ENCODE data around the gene ZNF485. TPM values are rescaled to one million over a fixed set of nuclear protein-coding genes. Genes with fewer than 3 reads are reported as not detected.
A peak's percentile ranks its signal among the peaks of the same experiment; 100 is the strongest.

ZNF485 gene
- total RNA-seq, 2 donors from 2014 or later: 1.6 to 2.8 TPM

DNA sequence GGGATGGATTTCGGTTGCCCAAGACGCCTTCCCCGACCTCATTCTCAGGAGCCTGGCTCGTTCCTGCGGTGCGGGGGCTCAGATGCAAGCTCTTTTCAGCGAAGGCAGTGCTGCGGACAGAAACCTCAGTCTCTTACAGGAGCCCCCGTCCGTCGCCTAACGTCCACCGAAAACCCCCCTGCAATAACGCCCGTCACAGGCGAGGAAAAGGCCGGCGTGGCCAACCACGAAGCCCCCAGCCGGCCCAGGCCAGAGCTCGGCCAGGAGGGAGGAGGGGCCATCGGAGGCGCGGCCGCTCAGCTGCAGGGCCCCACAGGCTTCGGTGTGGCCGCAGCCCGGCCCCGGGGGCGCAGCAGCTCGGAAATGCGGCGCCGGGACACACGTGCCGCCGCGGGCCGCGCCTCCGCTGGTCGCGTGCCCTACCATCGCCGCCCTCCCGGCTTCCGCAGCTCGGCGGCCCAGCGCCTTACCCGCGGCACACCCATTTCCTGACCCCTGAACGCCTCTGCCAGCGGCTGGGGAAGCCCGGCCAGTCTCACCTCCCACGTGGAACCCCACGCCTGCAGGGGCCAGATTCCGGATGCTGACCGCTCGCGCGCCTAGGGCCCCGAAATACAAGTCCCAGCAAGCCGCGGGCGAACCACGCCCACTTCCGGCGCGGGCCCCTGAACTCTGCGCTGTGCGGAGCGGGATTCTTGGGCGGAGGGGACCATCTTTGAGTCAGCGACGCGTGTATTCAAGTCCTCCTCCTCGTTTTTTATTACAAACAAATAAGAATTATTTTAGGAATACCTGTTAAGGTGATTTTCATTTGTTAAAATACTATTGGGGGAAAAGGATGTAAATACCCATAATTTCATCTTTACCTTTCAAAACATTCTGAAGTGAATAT is 32.0 kb upstream of the ZNF485 start, which contains the start of gene ZNF239:
TSS of gene ZNF239 (minus strand) at position 616 of the 892 bp plus-strand sequence. CDS start 16,537 bp downstream, outside the sequence.
- TF ChIP-seq, protein P1, sequence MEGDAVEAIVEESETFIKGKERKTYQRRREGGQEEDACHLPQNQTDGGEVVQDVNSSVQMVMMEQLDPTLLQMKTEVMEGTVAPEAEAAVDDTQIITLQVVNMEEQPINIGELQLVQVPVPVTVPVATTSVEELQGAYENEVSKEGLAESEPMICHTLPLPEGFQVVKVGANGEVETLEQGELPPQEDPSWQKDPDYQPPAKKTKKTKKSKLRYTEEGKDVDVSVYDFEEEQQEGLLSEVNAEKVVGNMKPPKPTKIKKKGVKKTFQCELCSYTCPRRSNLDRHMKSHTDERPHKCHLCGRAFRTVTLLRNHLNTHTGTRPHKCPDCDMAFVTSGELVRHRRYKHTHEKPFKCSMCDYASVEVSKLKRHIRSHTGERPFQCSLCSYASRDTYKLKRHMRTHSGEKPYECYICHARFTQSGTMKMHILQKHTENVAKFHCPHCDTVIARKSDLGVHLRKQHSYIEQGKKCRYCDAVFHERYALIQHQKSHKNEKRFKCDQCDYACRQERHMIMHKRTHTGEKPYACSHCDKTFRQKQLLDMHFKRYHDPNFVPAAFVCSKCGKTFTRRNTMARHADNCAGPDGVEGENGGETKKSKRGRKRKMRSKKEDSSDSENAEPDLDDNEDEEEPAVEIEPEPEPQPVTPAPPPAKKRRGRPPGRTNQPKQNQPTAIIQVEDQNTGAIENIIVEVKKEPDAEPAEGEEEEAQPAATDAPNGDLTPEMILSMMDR (IDR thresholded peaks at IDR 0.05): no peak
- intact Hi-C loops (cut with DNase I): no loop called here
- Histone ChIP-seq H3K9me3 (no peaks in the 10 kb centered on the region), H3K9ac (ENCODE audit: low read depth in 2 of 2, low read length in 2 of 2) (peak within 1 kb of the TSS; percentile 9 to 69), H3K27ac (peak within 1 kb of the TSS; percentile 57), H3K36me3 (no peaks in the 10 kb centered on the region), H3K4me1 (no peaks in the 10 kb centered on the region), H3K4me3 (peak within 1 kb of the TSS; percentile 73), H3K27me3 (no peaks in the 10 kb centered on the region)
- DNase-seq: peak; percentile 87

DNA sequence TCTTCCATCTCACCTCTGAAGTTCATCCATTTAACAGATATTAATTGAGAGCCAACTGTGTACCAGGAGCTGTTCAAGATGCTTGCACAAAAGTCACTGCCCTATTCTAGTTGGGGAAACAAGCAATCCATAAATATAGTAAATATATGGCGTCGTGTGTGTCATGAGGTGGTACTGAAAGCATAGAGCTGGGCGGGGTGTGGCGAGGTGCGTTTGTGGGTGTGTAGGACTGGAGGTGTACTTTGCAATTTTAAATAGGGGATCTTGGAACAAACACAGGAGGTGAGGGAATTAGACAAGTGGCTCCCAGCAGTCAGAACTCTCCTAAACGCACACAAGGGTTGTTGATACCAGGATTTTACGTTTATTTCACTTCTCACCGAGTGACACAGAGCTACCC is 31.3 kb upstream of the ZNF485 start:
- no peak overlapping the region for H3K9ac ChIP-seq (ENCODE audit: low read depth in 2 of 2, low read length in 2 of 2)
- DNase-seq: no peak
- peak overlapping the region; percentile 73 for H3K4me3 ChIP-seq
- H3K36me3 ChIP-seq: no peaks in the 10 kb centered on the region
- intact Hi-C loops (cut with DNase I): no loop called here
- H3K27ac ChIP-seq: peak overlapping the region; percentile 57
- TF ChIP-seq, protein P1 (IDR thresholded peaks at IDR 0.05): no peak
- no peaks in the 10 kb centered on the region for H3K27me3 ChIP-seq
- H3K4me1 ChIP-seq: no peaks in the 10 kb centered on the region
- H3K9me3 ChIP-seq: no peaks in the 10 kb centered on the region

DNA sequence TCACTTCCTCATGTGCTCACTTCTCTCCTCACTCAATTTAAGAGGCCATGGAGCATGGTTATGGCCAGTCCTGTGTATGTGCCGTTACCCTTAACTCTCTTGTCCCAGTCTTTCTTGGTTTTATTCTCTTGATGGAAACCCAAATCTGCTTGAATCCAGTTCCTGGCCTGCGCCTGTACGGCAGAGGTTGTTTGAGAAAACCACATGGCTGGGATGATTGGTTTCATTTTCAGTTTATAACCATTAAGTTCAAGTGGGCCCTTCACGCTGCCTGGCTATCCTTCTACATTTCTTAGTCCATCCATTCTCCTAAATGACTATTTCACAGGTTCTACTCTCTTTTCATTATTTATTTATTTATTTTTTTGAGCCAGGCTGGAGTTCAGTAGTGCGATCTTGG is 30.2 kb upstream of the ZNF485 start:
- intact Hi-C loops (cut with DNase I): no loop called here
- Histone ChIP-seq H3K9me3 (no peaks in the 10 kb centered on the region), H3K27me3 (no peaks in the 10 kb centered on the region), H3K4me3 (no peak overlapping the region), H3K9ac (ENCODE audit: low read depth in 2 of 2, low read length in 2 of 2) (no peak overlapping the region), H3K4me1 (no peaks in the 10 kb centered on the region), H3K27ac (no peak overlapping the region), H3K36me3 (no peaks in the 10 kb centered on the region)
- no peak for DNase-seq
- TF ChIP-seq, protein P1 (IDR thresholded peaks at IDR 0.05): no peak

DNA sequence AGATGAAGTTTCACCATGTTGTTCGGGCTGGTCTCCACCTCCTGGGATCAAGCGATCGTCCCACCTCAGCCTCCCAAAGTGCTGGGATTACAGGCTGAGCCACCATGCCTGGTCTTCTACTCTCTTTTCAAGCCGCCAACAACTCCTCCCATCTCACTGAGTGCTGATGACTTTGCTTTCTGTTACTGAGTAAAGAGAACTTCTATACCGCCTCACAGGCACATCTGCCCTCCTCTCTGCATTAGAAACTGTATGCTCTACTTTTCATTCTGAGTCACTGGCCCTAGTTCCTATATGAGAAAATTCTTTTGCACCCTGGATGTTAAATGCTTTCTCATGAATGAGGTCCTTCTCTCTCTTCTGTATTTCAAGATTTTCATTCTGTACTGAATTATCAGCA is 29.7 kb upstream of the ZNF485 start:
- Histone ChIP-seq H3K4me3 (no peak overlapping the region), H3K9ac (ENCODE audit: low read depth in 2 of 2, low read length in 2 of 2) (no peak overlapping the region), H3K27ac (no peak overlapping the region), H3K9me3 (no peaks in the 10 kb centered on the region), H3K36me3 (no peaks in the 10 kb centered on the region), H3K4me1 (no peaks in the 10 kb centered on the region), H3K27me3 (no peaks in the 10 kb centered on the region)
- DNase-seq: no peak
- intact Hi-C loops (cut with DNase I): no loop called here
- TF ChIP-seq, protein P1 (IDR thresholded peaks at IDR 0.05): no peak

DNA sequence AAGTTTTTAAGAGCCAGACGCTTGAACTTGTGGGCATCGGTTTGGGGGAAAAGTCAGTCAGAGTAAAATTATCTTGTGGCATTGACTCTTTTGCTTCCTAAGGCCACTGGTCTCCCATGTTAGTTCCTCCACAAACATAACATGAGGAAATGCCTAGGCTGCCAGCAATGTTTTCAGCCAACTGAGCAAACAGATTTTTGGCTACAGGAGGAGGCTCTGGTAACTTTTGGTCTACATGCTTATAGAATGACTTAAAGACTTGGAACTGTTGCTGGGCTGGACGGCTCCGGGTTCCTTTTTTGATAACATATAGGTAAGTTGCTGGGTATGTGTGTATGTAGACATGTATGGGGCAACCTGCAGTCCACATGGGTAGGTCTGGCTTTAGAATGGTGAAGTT is 22.2 kb upstream of the ZNF485 start:
- H3K36me3 ChIP-seq: no peaks in the 10 kb centered on the region
- no peaks in the 10 kb centered on the region for H3K27me3 ChIP-seq
- H3K9me3 ChIP-seq: no peaks in the 10 kb centered on the region
- no peaks in the 10 kb centered on the region for H3K4me1 ChIP-seq
- no peak overlapping the region for H3K4me3 ChIP-seq
- intact Hi-C loops (cut with DNase I): no loop called here
- DNase-seq: no peak
- no peak overlapping the region for H3K9ac ChIP-seq (ENCODE audit: low read depth in 2 of 2, low read length in 2 of 2)
- H3K27ac ChIP-seq: no peak overlapping the region
- TF ChIP-seq, protein P1 (IDR thresholded peaks at IDR 0.05): no peak
